Smooth muscle cell (in vitro differentiated cells): ENCODE measurements around the gene SYT2. TPM values are rescaled to one million over a fixed set of nuclear protein-coding genes. Genes with fewer than 3 reads are reported as not detected.
"Not testable (repeated sequence)": the region's sequence is repeated elsewhere in the genome, so short reads cannot be mapped to it uniquely, and the experiment has no call there.

Experiments used
- DNase-seq: peaks from one replicate; lab custom pipeline; 2025; ENCODE audit not compliant: unreplicated experiment; lab: John Stamatoyannopoulos, UW
- H2AFZ ChIP-seq: fragments of 200-600 bp; sonication (generic); 2 replicates; pipeline ENCODE4 v1.6.0; 2016; ENCODE audit warnings: antibody characterized with exemption, low read depth, mild to moderate bottlenecking
- H3F3A ChIP-seq: fragments of 200-600 bp; sonication (generic); 2 replicates; pipeline ENCODE4 v1.6.0; 2017; ENCODE audit warnings: antibody characterized with exemption, low read depth
- H3K27ac ChIP-seq: fragments of 200-600 bp; sonication (generic); 2 replicates; pipeline ENCODE4 v1.5.1; 2016; ENCODE audit warnings: low read depth, mild to moderate bottlenecking
- H3K27me3 ChIP-seq: fragments of 200-600 bp; sonication (generic); 2 replicates; pipeline ENCODE4 v1.6.1; 2016; ENCODE audit warnings: low read depth, mild to moderate bottlenecking
- H3K36me3 ChIP-seq: fragments of 200-600 bp; sonication (generic); 2 replicates; pipeline ENCODE4 v1.5.1; 2016; ENCODE audit warnings: low read depth
- H3K4me1 ChIP-seq: fragments of 200-600 bp; sonication (generic); 2 replicates; pipeline ENCODE4 v1.5.1; 2016; ENCODE audit warnings: low read depth
- H3K4me2 ChIP-seq: fragments of 200-600 bp; sonication (generic); 2 replicates; pipeline ENCODE4 v1.6.0; 2016; ENCODE audit warnings: mild to moderate bottlenecking
- H3K4me3 ChIP-seq: fragments of 200-600 bp; sonication (generic); 2 replicates; pipeline ENCODE4 v1.5.1; 2016; ENCODE audit warnings: mild to moderate bottlenecking
- H3K79me2 ChIP-seq: fragments of 200-600 bp; sonication (generic); 2 replicates; pipeline ENCODE4 v1.6.0; 2016; ENCODE audit warnings: low read depth, mild to moderate bottlenecking
- H3K9ac ChIP-seq: fragments of 200-600 bp; sonication (generic); 2 replicates; pipeline ENCODE4 v1.6.0; 2016; ENCODE audit warnings: low read depth
- H3K9me3 ChIP-seq: fragments of 200-600 bp; sonication (generic); replicated peaks from 2 replicates; pipeline ENCODE4 v1.5.1; 2016; ENCODE audit warnings: low read depth
- H4K20me1 ChIP-seq: fragments of 200-600 bp; sonication (generic); 2 replicates; pipeline ENCODE4 v1.6.0; 2016; ENCODE audit warnings: low read depth
- CTCF ChIP-seq: fragments of 200-600 bp; sonication (generic); IDR thresholded peaks from 2 replicates; pipeline ENCODE4 v1.5.1; 2017; ENCODE audit warnings: borderline replicate concordance, mild to moderate bottlenecking, antibody characterized with exemption; ENCODE audit not compliant: insufficient read depth, poor library complexity, severe bottlenecking
- WGBS: methylation state at CpG from one replicate; pipeline ENCODE4 v1.1.7; 2016; ENCODE audit warnings: low lambda C conversion rate; 5-methylcytosine and 5-hydroxymethylcytosine counted together
- polyA plus RNA-seq: library from polyadenylated mRNA; unstranded; fragments of >200 nt; fragmentation: Nextera tagmentation; extraction: Ambion mirVana; gene quantifications from 2 replicates; pipeline ENCODE4 v1.2.1, GENCODE V29; 2016
- total RNA-seq: library from RNA; depleted of rRNA; stranded (reverse); fragments of >200 nt; gene quantifications from 2 replicates; pipeline ENCODE4 v1.2.3, GENCODE V29; 2014

SYT2 gene
- total and polyA plus RNA-seq, 2 experiments from 2014 or later: not detected

- 94% methylated on average over 2 of the region's 2 CpGs for WGBS
- H3K36me3 ChIP-seq: no peaks in the 10 kb centered on the region
Measured at GRCh38 chr1:202561726-202562443, 148.4 kb downstream of the SYT2 start.

GRCh38 chr1:202561240-202561639 lies 149.0 kb downstream of the SYT2 start:
- H3K27me3 ChIP-seq: no peaks in the 10 kb centered on the region
- DNase-seq: no peak
- H3K36me3 ChIP-seq: no peaks in the 10 kb centered on the region
- H3K9ac ChIP-seq: no peak overlapping the region
- no peak overlapping the region for H3K27ac ChIP-seq
- no peaks in the 10 kb centered on the region for H4K20me1 ChIP-seq
- WGBS: 86% methylated on average over 1 of the region's 1 CpG
- TF ChIP-seq CTCF: no peak
- H3K4me1 ChIP-seq: no peaks in the 10 kb centered on the region
- no peaks in the 10 kb centered on the region for H3K9me3 ChIP-seq
- H3F3A ChIP-seq: no peaks in the 10 kb centered on the region
- H3K79me2 ChIP-seq: no peaks in the 10 kb centered on the region
- no peak overlapping the region for H3K4me2 ChIP-seq
- H3K4me3 ChIP-seq: no peak overlapping the region
- no peak overlapping the region for H2AFZ ChIP-seq

More at GRCh38 chr1:202561726-202562443, 148.4 kb downstream of the SYT2 start:
- no peak for DNase-seq
- H4K20me1 ChIP-seq: no peaks in the 10 kb centered on the region
- H3K9me3 ChIP-seq: no peaks in the 10 kb centered on the region
- TF ChIP-seq CTCF: no peak
- H3K79me2 ChIP-seq: no peaks in the 10 kb centered on the region
- H3K27me3 ChIP-seq: no peaks in the 10 kb centered on the region
- H3K4me2 ChIP-seq: no peak overlapping the region
- no peak overlapping the region for H2AFZ ChIP-seq
- H3K4me3 ChIP-seq: no peak overlapping the region
- H3K9ac ChIP-seq: no peak overlapping the region
- H3K27ac ChIP-seq: no peak overlapping the region
- H3F3A ChIP-seq: no peaks in the 10 kb centered on the region
- H3K4me1 ChIP-seq: no peaks in the 10 kb centered on the region

- H3K27me3 ChIP-seq, H3K27ac ChIP-seq, H3K9ac ChIP-seq, H4K20me1 ChIP-seq, H2AFZ ChIP-seq, H3K4me3 ChIP-seq, H3K4me2 ChIP-seq, H3K79me2 ChIP-seq, H3F3A ChIP-seq, H3K36me3 ChIP-seq, H3K9me3 ChIP-seq, DNase-seq: not testable (repeated sequence)
- peaks cover 14% of the 10 kb centered on the region for H3K4me1 ChIP-seq
- WGBS: 84% methylated on average over 1 of the region's 1 CpG
Measured at GRCh38 chr1:202557662-202558061, 152.6 kb downstream of the SYT2 start.

GRCh38 chr1:202556037-202556436 lies 154.2 kb downstream of the SYT2 start:
- H3K4me2 ChIP-seq, H4K20me1 ChIP-seq, H3K27me3 ChIP-seq, H2AFZ ChIP-seq, H3K9ac ChIP-seq, H3K79me2 ChIP-seq, H3K27ac ChIP-seq, DNase-seq, H3K4me3 ChIP-seq, H3K9me3 ChIP-seq, H3K36me3 ChIP-seq: not testable (repeated sequence)
- peaks cover 15% of the 10 kb centered on the region for H3F3A ChIP-seq
- WGBS: 96% methylated on average over 4 of the region's 4 CpGs
- peaks cover 14% of the 10 kb centered on the region for H3K4me1 ChIP-seq

- H3K27me3 ChIP-seq, H3K9ac ChIP-seq, H3K36me3 ChIP-seq, DNase-seq, H3K9me3 ChIP-seq, H4K20me1 ChIP-seq, H3K4me3 ChIP-seq, H2AFZ ChIP-seq, H3K79me2 ChIP-seq: not testable (repeated sequence)
- peak overlapping the region; percentile 75 for H3K27ac ChIP-seq
- peaks cover 14% of the 10 kb centered on the region for H3K4me1 ChIP-seq
- H3K4me2 ChIP-seq: peak overlapping the region; percentile 68
- 48% methylated on average over 4 of the region's 4 CpGs for WGBS
- H3F3A ChIP-seq: peaks cover 15% of the 10 kb centered on the region
Measured at GRCh38 chr1:202554619-202555018, 155.6 kb downstream of the SYT2 start.
